GM18526 (cell line): ENCODE measurements around the gene FGD6.

Experiments used
- POLR2A ChIP-seq: IDR thresholded peaks from 3 replicates; pipeline ENCODE4 v1.6.1; 2011; ENCODE audit not compliant: insufficient read length; ENCODE audit errors: extremely low read depth

FGD6 gene

GRCh38 chr12:95070378-95070777 lies 146.9 kb downstream of the FGD6 start:
- TF ChIP-seq POLR2A = no peak

GRCh38 chr12:95066091-95066855 lies 151.0 kb downstream of the FGD6 start:
- TF ChIP-seq POLR2A = no peak

- no peak for TF ChIP-seq POLR2A
Observed at GRCh38 chr12:95060951-95061350, 156.3 kb downstream of the FGD6 start.

DNA sequence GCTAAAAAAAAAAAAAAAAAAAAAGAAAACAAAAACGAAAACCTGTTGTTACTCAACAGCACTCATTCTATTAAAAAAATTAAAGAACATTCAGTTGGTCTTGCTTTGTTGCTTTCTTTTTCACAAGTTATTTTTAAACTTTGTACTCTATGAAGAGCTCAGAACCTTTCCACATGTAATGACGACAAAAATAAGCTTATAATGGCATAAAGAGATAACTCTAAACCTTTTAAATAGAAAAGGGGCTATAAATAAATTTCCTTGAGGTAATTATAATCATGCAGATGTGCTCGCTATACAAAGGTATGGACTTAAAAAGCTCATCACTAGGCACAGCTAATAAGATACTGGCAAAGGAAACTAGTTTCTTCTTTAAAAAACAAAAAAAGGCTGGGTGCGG lies 157.3 kb downstream of the FGD6 start:
- no peak for TF ChIP-seq POLR2A

DNA sequence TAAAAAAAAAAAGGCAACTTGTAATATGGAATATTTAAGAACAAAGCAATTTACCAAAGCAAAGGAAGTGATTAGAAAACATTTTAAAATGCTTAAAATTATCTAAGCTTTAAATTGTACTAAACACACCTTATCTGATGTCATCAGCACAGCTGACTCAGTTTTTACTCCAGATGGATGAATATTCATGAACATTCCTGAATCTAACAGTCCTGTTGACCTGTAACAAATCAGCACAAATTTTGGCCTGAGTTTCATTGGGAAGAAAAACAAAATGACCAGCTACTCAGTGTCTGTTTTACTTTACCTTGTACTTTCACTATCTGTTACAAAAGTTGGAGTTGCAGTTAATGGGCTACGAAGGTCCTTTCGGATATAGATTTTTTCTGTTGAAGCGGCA lies 159.8 kb downstream of the FGD6 start:
- TF ChIP-seq POLR2A = no peak

GRCh38 chr12:95055057-95055456 lies 162.2 kb downstream of the FGD6 start:
- TF ChIP-seq POLR2A = no peak

- no peak for TF ChIP-seq POLR2A
Observed at GRCh38 chr12:95054206-95054605, 163.1 kb downstream of the FGD6 start.

DNA sequence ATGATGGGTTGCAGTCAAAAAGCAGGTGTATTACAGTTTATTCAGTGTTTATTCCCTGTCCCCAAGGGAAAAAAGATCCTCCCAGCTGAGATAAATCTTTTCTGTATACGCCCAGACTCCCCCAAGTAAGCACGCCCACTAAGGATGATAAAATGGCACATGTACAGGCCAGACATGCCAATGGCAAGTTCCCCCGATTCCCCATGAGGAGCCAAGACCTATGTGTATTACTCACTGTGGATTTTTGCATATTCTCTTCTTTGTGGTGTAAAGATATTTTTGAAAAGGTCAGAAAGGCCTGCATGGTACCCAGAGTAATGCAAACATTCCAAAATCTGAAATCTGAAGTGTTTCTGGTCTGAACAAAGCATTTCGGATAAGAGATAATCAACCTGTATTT lies 166.0 kb downstream of the FGD6 start:
- no peak for TF ChIP-seq POLR2A

- no peak for TF ChIP-seq POLR2A
Observed at GRCh38 chr12:95037906-95038305, 179.4 kb downstream of the FGD6 start.

DNA sequence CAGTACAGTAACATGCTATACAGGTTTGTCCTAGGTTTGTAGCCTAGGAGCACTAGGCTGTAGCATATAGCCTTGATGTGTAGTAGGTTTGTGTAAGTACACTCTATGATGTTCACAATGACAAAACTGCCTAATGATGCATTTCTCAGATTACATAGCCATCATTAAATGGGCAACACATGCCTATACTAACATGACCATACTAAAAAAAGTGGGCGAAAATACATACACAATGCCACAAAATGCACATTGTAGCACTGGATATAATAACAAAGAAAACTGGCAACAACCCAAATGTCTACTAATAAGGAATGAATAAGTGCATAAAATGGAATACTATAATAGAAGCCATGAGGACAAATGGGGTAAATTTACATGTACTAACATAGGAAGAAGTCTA lies 182.5 kb downstream of the FGD6 start:
- TF ChIP-seq POLR2A = no peak
